ENCODE results near the gene SERPINE3. TPM values are rescaled to one million over a fixed set of nuclear protein-coding genes. Genes with fewer than 3 reads are reported as not detected.

Gene SERPINE3
- total RNA-seq, 2 donors from 2014 or later, result not detected

Small RNA genes lying within 50 kb of the gene (microRNA-seq; reads per million reads assigned to microRNA genes)
- 0 reads per million in 2 donors for gene MIR5693

Other genes starting within 250 kb of the SERPINE3 start
- not detected for gene C13orf42, start 228.4 kb upstream of the SERPINE3 start, total RNA-seq
- gene FAM124A, start 117.3 kb upstream of the SERPINE3 start, total RNA-seq, result 1 to 10 TPM in 1 of 2 donors, under 1 TPM in 1; 0.89 to 3.1 TPM
- 10 to 100 TPM; 32.1 to 35.4 TPM for gene INTS6, start 113.3 kb downstream of the SERPINE3 start, total RNA-seq
- 1 to 10 TPM; 4.2 to 4.7 TPM for gene WDFY2, start 244.8 kb downstream of the SERPINE3 start, total RNA-seq

Data from left colon (tissue), 2 donors.